CD4-positive, alpha-beta memory T cell (primary cell): Measurements from ENCODE around the gene ANAPC5. TPM values are rescaled to one million over a fixed set of nuclear protein-coding genes. Genes with fewer than 3 reads are reported as not detected.
A peak's percentile ranks its signal among the peaks of the same experiment; 100 is the strongest.

Experiments
- CTCF ChIA-PET: fragments of 350-600 bp; sonication (Branson Sonifier 250); formaldehyde crosslinking; loops from one replicate; lab custom pipeline; 2021; ENCODE audit warnings: inconsistent platforms; ENCODE audit not compliant: partially characterized antibody; lab: Charles Lee
- POLR2A ChIA-PET: fragments of 350-600 bp; sonication (Branson Sonifier 250); formaldehyde crosslinking; loops from one replicate; lab custom pipeline; 2021; ENCODE audit not compliant: partially characterized antibody; lab: Charles Lee
- DNase-seq, 5 donors: peaks; one replicate each; pipeline versions ENCODE4 v3.0.0 to v3.0.0-alpha.2; 2020 to 2022; ENCODE audit warnings: mixed read lengths in 1 of 5
- H3K27ac ChIP-seq: one replicate; pipeline ENCODE4 v1.7.0; 2013; ENCODE audit warnings: low read depth, low read length
- H3K27me3 ChIP-seq: 2 replicates; pipeline ENCODE4 v1.7.0; 2013; ENCODE audit warnings: mild to moderate bottlenecking, low read length, moderate library complexity; ENCODE audit not compliant: insufficient read depth
- H3K36me3 ChIP-seq: 2 replicates; pipeline ENCODE4 v1.7.0; 2013; ENCODE audit warnings: mild to moderate bottlenecking, low read length, moderate library complexity; ENCODE audit not compliant: insufficient read depth
- H3K4me1 ChIP-seq: 2 replicates; pipeline ENCODE4 v1.7.0; 2013; ENCODE audit warnings: mild to moderate bottlenecking, low read length, moderate library complexity; ENCODE audit not compliant: insufficient read depth
- H3K4me3 ChIP-seq, 2 donors: one replicate each; pipeline ENCODE4 v1.7.0; 2013; ENCODE audit warnings: low read length in 2 of 2, mild to moderate bottlenecking in 1 of 2
- H3K9me3 ChIP-seq, 2 donors: one replicate each; pipeline ENCODE4 v1.7.0; 2013; ENCODE audit warnings: low read length in 2 of 2, control low read depth in 1 of 2; ENCODE audit not compliant: control insufficient read depth in 1 of 2
- H3K27ac Mint-ChIP-seq, 7 donors: one replicate each; pipeline ENCODE4 v1.8.0; 2020 to 2021; ENCODE audit warnings: mixed read lengths in 7 of 7, mild to moderate bottlenecking in 6 of 7, inconsistent platforms in 3 of 7, moderate library complexity in 3 of 7
- H3K27me3 Mint-ChIP-seq, 2 donors: one replicate each; pipeline ENCODE4 v1.8.0; 2020 to 2021; ENCODE audit warnings: mixed read lengths in 2 of 2
- H3K36me3 Mint-ChIP-seq, 2 donors: one replicate each; pipeline ENCODE4 v1.8.0; 2020 to 2021; ENCODE audit warnings: mixed read lengths in 2 of 2, inconsistent platforms in 1 of 2, mild to moderate bottlenecking in 1 of 2
- H3K4me1 Mint-ChIP-seq, 4 donors: one replicate each; pipeline ENCODE4 v1.8.0; 2020 to 2021; ENCODE audit warnings: mixed read lengths in 4 of 4, mild to moderate bottlenecking in 1 of 4
- H3K4me3 Mint-ChIP-seq, 8 donors: one replicate each; pipeline ENCODE4 v1.8.0; 2020 to 2021; ENCODE audit warnings: mixed read lengths in 8 of 8, mild to moderate bottlenecking in 7 of 8, moderate library complexity in 6 of 8, inconsistent platforms in 3 of 8
- H3K9me3 Mint-ChIP-seq, 8 donors: one replicate each; pipeline ENCODE4 v1.8.0; 2020 to 2021; ENCODE audit warnings: mixed read lengths in 8 of 8, mild to moderate bottlenecking in 5 of 8, inconsistent platforms in 3 of 8, moderate library complexity in 1 of 8
- intact Hi-C: fragments of 100-400 bp; cut with micrococcal nuclease; formaldehyde crosslinking; loops from one replicate; pipeline ENCODE4 v1.15.1; 2023
- polyA plus RNA-seq, 2 donors: library from polyadenylated mRNA; unstranded; fragments of 300-500 nt; fragmentation: Illumina TruSeq; gene quantifications; one replicate each; pipeline ENCODE4 v1.2.3, GENCODE V29; 2021
- total RNA-seq, 2 experiments: library from RNA; stranded (reverse); gene quantifications; one replicate each; pipeline ENCODE4 v1.2.3, GENCODE V29; 2021

The ANAPC5 gene
- total and polyA plus RNA-seq, 4 experiments from 2014 or later = 142 to 231 (median 143) TPM

GRCh38 chr12:121295116-121295745, 57.0 kb downstream of the ANAPC5 start:
- intact Hi-C loops = no loop called here
- Mint-ChIP-seq H3K9me3 (no peaks in the 10 kb centered on the region), H3K27me3 (no peaks in the 10 kb centered on the region), H3K4me3 (peak overlapping the region; percentile 86 to 92 (median 90)), H3K27ac (peak overlapping the region; percentile 57 to 88 (median 81)), H3K36me3 (peaks cover 6 to 11% of the 10 kb centered on the region in 2 donors), H3K4me1 (peaks cover 8 to 31% (median 21%) of the 10 kb centered on the region in 4 donors)
- POLR2A ChIA-PET = interaction anchor here (1.5 to 4.2 kb wide), 4 partner anchors 55 to 105 kb away, joined by 6 to 28 read pairs (median 12); partner anchors contain the start of genes ANAPC5 and RNF34
- DNase-seq = peak in 1 of 5 donors; percentile 4
- peaks cover 26% of the 10 kb centered on the region for H3K4me1 ChIP-seq
- no peaks in the 10 kb centered on the region for H3K36me3 ChIP-seq
- no peaks in the 10 kb centered on the region for H3K9me3 ChIP-seq
- H3K4me3 ChIP-seq = peak overlapping the region; percentile 21 to 82
- H3K27ac ChIP-seq = peak overlapping the region; percentile 66
- H3K27me3 ChIP-seq = no peaks in the 10 kb centered on the region
- CTCF ChIA-PET = interaction anchor here (1.0 kb wide), 1 partner anchor 9 kb away, joined by 3 read pairs; no protein-coding TSS in a partner anchor

DNA sequence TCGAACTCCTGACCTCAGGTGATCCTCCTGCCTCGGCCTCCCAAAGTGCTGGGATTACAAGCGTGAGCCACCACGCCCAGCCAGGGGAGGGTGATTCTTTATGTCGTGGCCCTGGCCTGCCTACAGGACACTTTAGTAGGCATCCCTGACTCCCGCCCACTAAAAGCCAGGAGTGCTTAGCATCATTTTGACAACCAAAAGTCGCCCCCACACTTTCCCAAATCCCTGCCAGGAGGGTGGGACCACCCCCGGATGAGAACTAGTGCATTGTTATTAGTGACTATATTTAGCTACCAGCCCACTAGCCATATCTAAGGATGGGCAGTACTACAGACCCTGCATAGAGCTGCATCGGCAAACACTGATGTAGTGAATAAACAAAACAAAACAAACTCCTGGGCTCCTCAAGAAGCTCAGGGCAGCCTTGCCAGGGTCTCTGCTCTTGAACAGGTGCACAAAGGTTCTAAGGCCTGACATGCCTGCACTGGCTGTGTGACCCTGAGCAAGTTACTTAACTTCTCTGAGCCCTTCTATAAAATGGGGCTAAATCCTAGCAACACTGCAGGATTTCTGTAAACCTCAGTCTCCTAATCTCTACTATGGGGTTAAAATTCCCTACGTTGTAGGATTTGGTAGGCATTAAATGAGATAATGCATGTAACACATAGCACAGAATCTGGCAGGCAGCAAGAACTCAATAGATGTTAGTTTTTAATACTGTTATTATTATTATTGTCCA, 57.9 kb downstream of the ANAPC5 start:
- Mint-ChIP-seq H3K4me3 (peak overlapping the region in 4 of 8 donors; percentile 8 to 59 (median 37)), H3K9me3 (no peaks in the 10 kb centered on the region), H3K36me3 (peaks cover 6 to 13% of the 10 kb centered on the region in 2 donors), H3K4me1 (peaks cover 8 to 31% (median 21%) of the 10 kb centered on the region in 4 donors), H3K27ac (peak overlapping the region in 2 of 7 donors; percentile 17 to 81), H3K27me3 (no peaks in the 10 kb centered on the region)
- ChIA-PET CTCF (interaction anchor here (1.0 kb wide), 1 partner anchor 8 kb away, joined by 3 read pairs; no protein-coding TSS in a partner anchor), POLR2A (interaction anchor here (4.2 kb wide), 1 partner anchor 54 kb away, joined by 28 read pairs; no protein-coding TSS in a partner anchor)
- Histone ChIP-seq H3K4me3 (no peak overlapping the region), H3K27me3 (no peaks in the 10 kb centered on the region), H3K4me1 (peaks cover 26% of the 10 kb centered on the region), H3K27ac (no peak overlapping the region), H3K36me3 (no peaks in the 10 kb centered on the region), H3K9me3 (no peaks in the 10 kb centered on the region)
- intact Hi-C loops = no loop called here
- DNase-seq = no peak

GRCh38 chr12:121293603-121294002, 58.6 kb downstream of the ANAPC5 start:
- intact Hi-C loops = no loop called here
- CTCF ChIA-PET = no interaction called here
- peak overlapping the region in 2 of 8 donors; percentile 9 to 64 for H3K4me3 Mint-ChIP-seq
- Histone ChIP-seq H3K27ac (no peak overlapping the region), H3K36me3 (no peaks in the 10 kb centered on the region), H3K9me3 (no peaks in the 10 kb centered on the region), H3K4me1 (peaks cover 26% of the 10 kb centered on the region), H3K27me3 (no peaks in the 10 kb centered on the region), H3K4me3 (no peak overlapping the region)
- H3K27me3 Mint-ChIP-seq = no peaks in the 10 kb centered on the region
- POLR2A ChIA-PET = no interaction called here
- H3K36me3 Mint-ChIP-seq = peaks cover 6 to 13% of the 10 kb centered on the region in 2 donors
- H3K4me1 Mint-ChIP-seq = peaks cover 8 to 31% (median 21%) of the 10 kb centered on the region in 4 donors
- no peak overlapping the region for H3K27ac Mint-ChIP-seq
- no peaks in the 10 kb centered on the region for H3K9me3 Mint-ChIP-seq
- DNase-seq = no peak

DNA sequence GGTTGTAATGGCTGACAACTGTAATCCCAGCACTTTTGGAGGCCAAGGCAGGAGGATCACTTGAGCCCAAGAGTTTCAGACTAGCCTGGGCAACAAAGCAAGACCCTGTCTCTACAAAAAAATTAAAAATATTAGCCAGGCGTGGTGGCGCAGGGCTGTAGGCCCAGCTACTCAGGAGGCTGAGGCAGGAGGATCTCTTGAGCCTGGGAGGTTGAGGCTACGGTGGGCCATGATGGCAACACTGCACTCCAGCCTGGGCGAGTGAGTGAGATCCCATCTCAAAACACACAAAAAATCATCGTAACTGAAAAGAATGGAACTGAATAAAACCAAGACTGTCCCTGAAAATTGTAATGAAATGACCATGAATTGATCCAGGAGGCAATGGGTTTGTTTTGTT, 61.8 kb downstream of the ANAPC5 start:
- peaks cover 12% of the 10 kb centered on the region for H3K4me1 ChIP-seq
- H3K36me3 ChIP-seq = no peaks in the 10 kb centered on the region
- H3K27me3 ChIP-seq = no peaks in the 10 kb centered on the region
- DNase-seq = no peak
- ChIA-PET CTCF (no interaction called here), POLR2A (no interaction called here)
- no peak overlapping the region for H3K4me3 Mint-ChIP-seq
- H3K36me3 Mint-ChIP-seq = peaks cover 6 to 8% of the 10 kb centered on the region in 2 donors
- H3K9me3 ChIP-seq = no peaks in the 10 kb centered on the region
- H3K27me3 Mint-ChIP-seq = no peaks in the 10 kb centered on the region
- H3K9me3 Mint-ChIP-seq = no peaks in the 10 kb centered on the region
- intact Hi-C loops = no loop called here
- H3K4me1 Mint-ChIP-seq = peaks cover 4 to 23% (median 15%) of the 10 kb centered on the region in 4 donors
- H3K27ac Mint-ChIP-seq = no peak overlapping the region
- no peak overlapping the region for H3K4me3 ChIP-seq
- no peak overlapping the region for H3K27ac ChIP-seq

GRCh38 chr12:121289962-121290361, 62.2 kb downstream of the ANAPC5 start:
- Mint-ChIP-seq H3K27ac (peak overlapping the region in 1 of 7 donors; percentile 27), H3K4me3 (no peak overlapping the region), H3K36me3 (peaks cover 6 to 8% of the 10 kb centered on the region in 2 donors), H3K9me3 (no peaks in the 10 kb centered on the region), H3K4me1 (peaks cover 0 to 18% (median 11%) of the 10 kb centered on the region in 4 donors), H3K27me3 (no peaks in the 10 kb centered on the region)
- no peak for DNase-seq
- H3K27ac ChIP-seq = no peak overlapping the region
- no peak overlapping the region for H3K4me3 ChIP-seq
- H3K4me1 ChIP-seq = peaks cover 7% of the 10 kb centered on the region
- CTCF ChIA-PET = no interaction called here
- no peaks in the 10 kb centered on the region for H3K9me3 ChIP-seq
- no peaks in the 10 kb centered on the region for H3K36me3 ChIP-seq
- POLR2A ChIA-PET = no interaction called here
- intact Hi-C loops = no loop called here
- H3K27me3 ChIP-seq = no peaks in the 10 kb centered on the region

- H3K36me3 ChIP-seq = no peaks in the 10 kb centered on the region
- CTCF ChIA-PET = no interaction called here
- no peak overlapping the region for H3K4me3 ChIP-seq
- POLR2A ChIA-PET = no interaction called here
- Mint-ChIP-seq H3K27me3 (no peaks in the 10 kb centered on the region), H3K4me3 (no peak overlapping the region), H3K27ac (no peak overlapping the region), H3K4me1 (peaks cover 0 to 13% (median 11%) of the 10 kb centered on the region in 4 donors), H3K36me3 (peaks cover 6 to 8% of the 10 kb centered on the region in 2 donors), H3K9me3 (no peaks in the 10 kb centered on the region)
- intact Hi-C loops = no loop called here
- H3K27me3 ChIP-seq = no peaks in the 10 kb centered on the region
- H3K4me1 ChIP-seq = no peaks in the 10 kb centered on the region
- no peak for DNase-seq
- no peak overlapping the region for H3K27ac ChIP-seq
- H3K9me3 ChIP-seq = no peaks in the 10 kb centered on the region
Observed at GRCh38 chr12:121288986-121289385, 63.2 kb downstream of the ANAPC5 start.

DNA sequence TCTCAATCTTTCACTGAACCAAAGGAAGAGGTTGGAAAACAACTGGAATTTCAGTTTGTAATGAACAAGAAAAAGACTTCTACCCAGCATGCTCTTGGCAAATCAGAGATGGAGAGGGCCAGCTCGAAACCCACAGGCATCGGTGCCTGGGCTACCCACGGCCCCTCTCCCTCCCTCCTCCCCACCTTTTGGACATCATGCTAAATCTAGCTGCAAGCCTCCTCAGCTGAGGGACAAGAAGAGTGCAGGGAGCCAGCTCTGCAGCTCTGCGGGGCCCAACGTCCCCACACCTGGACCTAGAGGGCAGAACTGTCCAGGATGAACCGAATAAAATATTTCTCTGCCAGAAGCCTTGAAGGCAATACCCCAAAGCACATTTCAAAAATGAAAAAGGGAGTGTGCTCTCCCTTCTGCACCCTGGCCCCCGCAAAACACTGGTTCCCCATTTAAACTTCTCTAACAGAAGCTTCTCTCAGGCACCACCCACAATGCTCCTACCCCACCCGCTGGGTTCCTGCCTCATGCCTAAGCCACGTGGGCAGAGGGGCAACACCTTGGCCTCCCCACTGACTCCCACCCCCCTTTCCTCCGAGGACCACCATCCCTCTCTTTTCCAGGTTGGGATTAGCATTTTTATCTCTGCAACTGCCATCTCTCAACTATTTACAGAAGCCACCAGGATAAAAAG, 63.9 kb downstream of the ANAPC5 start:
- no peak for DNase-seq
- Histone ChIP-seq H3K4me3 (no peak overlapping the region), H3K4me1 (no peaks in the 10 kb centered on the region), H3K27ac (no peak overlapping the region), H3K36me3 (no peaks in the 10 kb centered on the region), H3K9me3 (no peaks in the 10 kb centered on the region), H3K27me3 (no peaks in the 10 kb centered on the region)
- intact Hi-C loops = no loop called here
- Mint-ChIP-seq H3K27ac (no peak overlapping the region), H3K36me3 (peaks cover 6 to 8% of the 10 kb centered on the region in 2 donors), H3K27me3 (no peaks in the 10 kb centered on the region), H3K4me1 (peaks cover 0 to 10% (median 9%) of the 10 kb centered on the region in 4 donors), H3K4me3 (no peak overlapping the region), H3K9me3 (no peaks in the 10 kb centered on the region)
- CTCF ChIA-PET = no interaction called here
- POLR2A ChIA-PET = no interaction called here
